GM13976 (cell line): ENCODE results near the gene HIF1AN.

Source experiments
- DNase-seq: peaks from one replicate; pipeline ENCODE4 v3.0.0; 2012; ENCODE audit warnings: low spot score
- CTCF ChIP-seq: IDR thresholded peaks from 2 replicates; pipeline ENCODE4 v1.5.1; 2012; ENCODE audit warnings: borderline replicate concordance, mild to moderate bottlenecking; ENCODE audit not compliant: insufficient read depth; ENCODE audit errors: extremely low read depth, missing control alignments, control extremely low read depth
- in situ Hi-C: fragments of 300-500 bp; cut with MboI; formaldehyde crosslinking; loops from one replicate; pipeline ENCODE4 v1.12.0; 2022; ENCODE audit warnings: low sequenced_read_pairs, mixed read lengths, inconsistent platforms; ENCODE audit not compliant: unreplicated experiment

The HIF1AN gene

GRCh38 chr10:100561005-100561404, 25.3 kb downstream of the HIF1AN start:
- in situ Hi-C loops: loop anchor here (25.0 kb wide), 1 partner anchor 176 kb away; the partner anchor contains the start of gene PAX2
- no peak for DNase-seq
- no peak for TF ChIP-seq CTCF

GRCh38 chr10:100562008-100562672, 26.4 kb downstream of the HIF1AN start:
- in situ Hi-C loops: loop anchor here (25.0 kb wide), 1 partner anchor 175 kb away; the partner anchor contains the start of gene PAX2
- peak; percentile 89 for DNase-seq
- TF ChIP-seq CTCF: peak; percentile 85

GRCh38 chr10:100565206-100565985, 29.7 kb downstream of the HIF1AN start:
- in situ Hi-C loops: loop anchor here (25.0 kb wide), 1 partner anchor 172 kb away; the partner anchor contains the start of gene PAX2
- DNase-seq: no peak
- no peak for TF ChIP-seq CTCF

GRCh38 chr10:100566561-100566960, 30.8 kb downstream of the HIF1AN start:
- in situ Hi-C loops: loop anchor here (25.0 kb wide), 1 partner anchor 171 kb away; the partner anchor contains the start of gene PAX2
- DNase-seq: no peak
- TF ChIP-seq CTCF: no peak

- no peak for TF ChIP-seq CTCF
- in situ Hi-C loops: loop anchor here (25.0 kb wide), 1 partner anchor 170 kb away; the partner anchor contains the start of gene PAX2
- DNase-seq: no peak
Observed at GRCh38 chr10:100567249-100567648, 31.5 kb downstream of the HIF1AN start.

- no peak for DNase-seq
- in situ Hi-C loops: loop anchor here (25.0 kb wide), 1 partner anchor 169 kb away; the partner anchor contains the start of gene PAX2
- no peak for TF ChIP-seq CTCF
Observed at GRCh38 chr10:100567826-100568225, 32.1 kb downstream of the HIF1AN start.
